ENCODE results near the gene APOBEC3G. TPM values are rescaled to one million over a fixed set of nuclear protein-coding genes. Genes with fewer than 3 reads are reported as not detected.

APOBEC3G gene
- polyA plus RNA-seq, 5 donors: 14.2 to 18.6 (median 15.5) TPM

DNA sequence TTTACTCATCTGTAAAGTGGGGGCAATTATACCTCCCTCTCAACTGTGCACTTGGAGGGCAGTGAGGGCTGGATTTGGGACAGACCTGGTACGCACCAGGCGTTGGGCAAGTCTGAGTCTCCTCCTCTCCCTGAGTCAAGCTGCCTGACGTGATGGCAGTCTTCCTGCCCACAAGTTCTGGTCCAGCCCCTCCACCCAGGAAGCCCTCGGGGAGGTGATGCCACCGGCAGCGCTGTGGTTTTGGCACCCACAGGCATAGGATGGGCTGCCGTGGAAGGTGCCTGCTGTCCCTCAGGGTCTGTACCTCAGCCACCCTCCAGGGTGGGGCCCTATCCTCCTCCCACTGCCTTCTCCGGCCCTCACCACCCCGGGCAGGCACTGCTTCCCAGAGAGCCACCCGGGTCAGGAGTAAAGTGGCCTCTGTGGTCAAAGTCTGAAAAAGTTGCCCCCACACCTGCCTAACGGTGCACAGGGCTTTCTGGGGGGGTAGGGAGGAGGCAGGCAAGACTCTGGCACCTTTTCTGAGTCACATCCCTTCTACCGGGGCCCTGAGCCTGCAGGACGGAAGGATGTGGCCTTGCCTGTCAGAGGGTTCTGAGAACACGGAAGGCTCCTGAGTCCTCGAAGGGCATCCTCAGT, 13.5 kb downstream of the APOBEC3G start:
- no peak for DNase-seq

DNA sequence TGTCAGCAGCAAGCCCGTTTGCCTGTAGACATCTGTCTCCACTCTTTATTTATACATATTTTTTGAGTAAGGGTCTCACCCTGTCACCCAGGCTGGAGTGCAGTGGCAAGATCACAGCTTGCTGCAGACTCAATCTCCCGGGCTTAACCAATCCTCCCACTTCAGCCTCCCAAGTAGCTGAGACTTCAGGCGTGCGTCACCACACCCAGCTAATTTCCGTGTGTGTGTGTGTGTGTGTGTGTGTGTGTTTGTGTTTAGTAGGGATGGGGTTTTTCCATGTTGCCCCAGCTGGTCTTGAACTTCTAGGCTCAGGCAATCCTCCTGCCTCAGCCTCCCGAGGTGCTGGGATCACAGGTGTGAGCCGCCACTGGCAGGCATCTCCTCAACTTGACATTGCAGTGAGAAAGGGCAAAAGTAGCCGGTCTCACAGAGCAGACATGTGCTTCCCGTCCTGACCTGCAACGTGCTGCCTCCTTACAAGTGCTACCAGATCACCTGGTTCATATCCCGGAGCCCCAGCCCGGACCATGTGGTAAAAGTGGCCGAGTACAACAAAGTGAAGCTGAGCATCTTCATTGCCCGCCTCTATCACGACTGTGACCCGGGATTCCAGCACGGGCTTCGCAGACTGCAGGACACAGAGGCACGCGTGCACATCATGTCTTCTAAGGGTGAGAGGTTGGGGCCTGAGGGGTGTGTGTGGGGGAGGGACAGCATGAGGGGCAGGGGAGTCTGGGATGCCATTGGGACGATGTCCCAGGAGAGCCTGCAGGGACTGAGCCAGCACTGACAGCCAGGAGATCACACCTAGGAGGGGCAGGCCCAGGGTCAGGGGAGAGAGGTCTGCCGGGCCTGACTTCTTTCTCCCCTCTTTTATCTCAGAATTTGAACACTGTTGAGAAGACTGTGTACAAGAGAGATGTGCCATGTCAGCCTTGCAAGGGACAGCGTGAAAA, 14.3 kb downstream of the APOBEC3G start:
- no peak for DNase-seq

DNA sequence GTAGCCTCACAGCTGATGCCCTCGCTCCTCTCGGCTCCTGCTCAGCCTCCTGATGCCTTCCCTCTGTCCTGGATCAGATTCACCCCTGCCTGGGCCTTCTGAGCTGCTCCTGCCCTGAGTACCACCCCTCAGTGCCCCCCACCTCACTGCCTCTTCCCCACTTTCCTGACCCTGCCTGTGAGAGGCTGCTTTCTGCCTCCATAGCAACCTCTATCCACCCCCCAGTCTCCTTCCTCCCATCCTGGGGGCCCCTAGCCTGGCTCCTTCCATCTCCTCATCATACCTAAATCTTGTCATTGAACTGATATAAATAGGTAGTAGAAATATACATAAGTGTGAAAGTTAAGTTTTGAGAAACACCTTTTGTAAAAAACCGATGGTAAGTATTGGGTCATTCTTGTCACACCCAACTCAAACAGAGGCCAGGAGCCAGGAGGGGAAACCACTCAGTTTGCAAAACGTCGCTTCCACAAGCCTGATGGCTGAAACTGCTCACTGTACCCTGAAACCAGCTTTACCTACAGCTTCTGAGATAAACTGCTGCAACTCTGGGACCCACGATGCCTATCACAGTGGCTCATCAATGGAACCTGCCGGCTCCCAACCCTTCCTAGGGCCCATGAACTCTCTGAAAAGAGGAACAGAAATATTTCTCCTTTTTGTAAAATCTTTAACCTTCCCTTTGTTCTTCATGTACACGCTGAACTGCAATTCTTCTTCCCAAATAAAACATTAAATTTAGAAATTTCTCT, 15.2 kb downstream of the APOBEC3G start:
- no peak for DNase-seq

DNA sequence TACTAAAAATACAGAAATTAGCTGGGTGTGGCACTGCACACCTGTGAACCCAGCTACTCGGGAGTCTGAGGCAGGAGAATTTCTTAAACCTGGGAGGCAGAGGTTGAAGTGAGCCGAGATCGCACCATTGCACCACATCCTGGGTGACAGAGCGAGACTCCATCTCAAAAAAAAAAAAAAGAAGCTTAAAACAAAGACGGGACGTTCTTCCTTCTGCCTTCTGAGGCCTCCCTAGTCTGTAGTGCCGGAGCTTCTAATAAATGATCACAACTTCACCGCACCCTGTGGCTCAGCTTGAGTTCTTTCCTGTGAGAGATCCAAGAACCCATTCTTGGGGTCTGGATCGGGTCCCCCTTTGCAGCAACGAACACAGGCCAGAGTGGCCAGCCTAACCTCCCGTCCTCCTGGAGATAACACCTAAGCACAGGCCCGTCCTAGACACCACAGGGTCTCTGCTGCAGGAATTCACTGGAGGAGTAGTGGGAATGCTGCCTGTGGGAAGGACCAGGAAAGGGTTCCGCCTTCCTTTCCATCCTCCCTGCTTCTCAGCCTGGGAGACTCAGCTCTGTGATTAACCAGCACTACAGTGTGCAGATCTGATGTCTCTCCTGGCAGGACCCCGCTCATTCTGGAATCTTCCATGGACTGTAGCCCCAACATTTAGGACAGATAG, 17.8 kb downstream of the APOBEC3G start:
- DNase-seq: no peak

DNA sequence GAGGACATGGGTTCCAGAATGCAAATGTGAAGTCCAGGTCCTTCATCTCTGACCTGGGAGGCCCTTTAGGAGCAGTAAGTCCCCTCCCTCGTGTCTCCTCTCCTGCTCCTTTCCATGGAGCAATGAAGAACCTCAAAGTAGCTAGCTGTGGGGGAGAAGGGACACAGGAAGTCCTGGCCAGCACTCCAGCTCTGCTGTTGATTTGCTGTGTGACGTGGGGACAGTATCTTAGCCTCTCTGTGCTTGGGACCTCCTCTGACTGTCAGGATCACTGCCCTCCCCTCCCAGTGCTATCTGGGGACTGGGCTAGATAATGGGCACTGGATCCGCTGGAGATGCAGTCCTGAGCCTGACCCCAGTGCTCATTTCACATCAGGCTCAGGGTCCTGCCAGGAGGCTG, 18.9 kb downstream of the APOBEC3G start:
- DNase-seq: no peak

DNA sequence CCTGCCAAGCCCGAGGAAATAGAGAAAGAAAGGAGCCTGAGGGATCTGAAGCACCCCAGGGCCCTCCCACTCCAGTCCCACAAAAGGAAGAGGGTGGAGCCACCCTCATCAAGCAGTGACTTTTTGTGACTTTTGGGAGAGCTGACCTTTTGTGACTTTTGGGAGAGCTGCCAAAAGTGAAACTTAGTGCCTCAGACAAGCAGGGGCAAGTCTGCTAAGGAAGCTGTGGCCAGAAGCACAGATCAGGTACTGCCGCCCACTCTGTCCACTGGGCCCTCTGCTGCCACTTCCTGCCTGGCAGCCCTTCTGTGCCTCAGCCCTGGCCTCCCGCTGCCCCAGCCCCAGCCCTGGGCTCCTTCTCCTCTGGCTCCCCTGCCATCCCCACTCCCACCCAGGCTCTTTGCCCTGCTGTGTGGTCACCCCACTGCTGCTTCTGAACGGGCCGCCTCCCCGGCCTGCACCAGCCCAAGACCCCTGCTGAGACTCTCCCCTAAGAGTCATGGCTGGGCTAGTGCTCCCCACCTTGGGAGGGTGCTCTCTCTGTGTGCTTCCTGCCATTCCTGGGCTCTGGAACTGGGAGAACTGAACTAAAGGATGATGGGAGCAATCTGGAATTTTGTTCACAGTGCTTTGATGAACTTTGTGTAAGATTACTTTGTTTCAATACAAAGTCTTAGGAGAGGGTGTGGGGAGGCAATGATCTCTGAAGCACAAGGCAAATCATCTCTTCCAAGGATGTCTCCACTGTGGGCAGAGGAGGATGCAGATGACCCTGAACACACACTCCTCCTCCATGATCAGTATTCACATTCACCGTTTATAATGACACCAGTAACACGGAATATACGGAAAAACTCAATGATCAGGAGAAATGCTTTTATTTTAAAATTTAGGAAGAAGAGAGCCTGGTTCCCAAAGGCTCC, 20.3 kb downstream of the APOBEC3G start, which contains the start of gene APOBEC3H:
TSS of gene APOBEC3H (plus strand) at position 147 of the 923 bp plus-strand sequence. CDS start 3,035 bp downstream, outside the sequence.
- DNase-seq: no peak

DNA sequence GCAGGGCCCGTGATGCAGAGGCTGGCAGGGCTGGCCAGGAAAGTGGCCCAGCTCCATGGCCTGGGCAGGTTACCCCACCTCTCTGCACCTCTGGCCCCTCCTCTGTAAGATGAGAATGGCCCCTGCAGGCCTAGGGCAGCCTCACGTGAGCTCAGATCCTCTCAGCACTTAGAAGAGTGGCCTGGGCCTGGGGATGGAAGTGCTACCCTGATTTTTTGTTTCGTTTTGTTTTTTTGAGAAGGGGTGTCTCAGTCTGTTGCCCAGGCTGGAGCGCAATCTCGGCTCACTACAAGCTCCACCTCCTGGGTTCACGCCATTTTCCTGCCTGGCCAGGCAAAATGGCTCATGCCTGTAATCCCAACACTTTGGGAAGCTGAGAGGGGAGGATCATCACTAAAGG, 21.0 kb downstream of the APOBEC3G start:
- no peak for DNase-seq

DNA sequence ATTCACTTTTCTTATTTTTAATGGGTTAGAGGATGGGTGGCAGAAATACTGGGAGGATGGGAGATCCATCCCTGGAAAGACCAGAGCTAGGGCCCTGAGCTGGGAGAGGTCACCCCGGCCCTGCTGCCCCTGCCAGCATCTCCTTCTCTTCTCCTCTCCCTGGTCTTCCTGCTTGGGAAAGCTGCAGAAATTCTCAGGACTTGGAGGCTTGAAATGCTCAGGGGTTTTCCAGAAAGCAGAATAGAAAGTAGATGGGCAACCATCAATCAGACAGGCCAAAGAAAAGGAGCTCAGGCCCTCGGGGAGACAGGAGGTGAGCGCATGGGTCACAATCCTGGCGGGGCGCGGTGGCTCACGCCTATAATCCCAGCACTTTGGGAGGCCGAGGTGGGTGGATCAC, 21.5 kb downstream of the APOBEC3G start:
- DNase-seq: no peak

DNA sequence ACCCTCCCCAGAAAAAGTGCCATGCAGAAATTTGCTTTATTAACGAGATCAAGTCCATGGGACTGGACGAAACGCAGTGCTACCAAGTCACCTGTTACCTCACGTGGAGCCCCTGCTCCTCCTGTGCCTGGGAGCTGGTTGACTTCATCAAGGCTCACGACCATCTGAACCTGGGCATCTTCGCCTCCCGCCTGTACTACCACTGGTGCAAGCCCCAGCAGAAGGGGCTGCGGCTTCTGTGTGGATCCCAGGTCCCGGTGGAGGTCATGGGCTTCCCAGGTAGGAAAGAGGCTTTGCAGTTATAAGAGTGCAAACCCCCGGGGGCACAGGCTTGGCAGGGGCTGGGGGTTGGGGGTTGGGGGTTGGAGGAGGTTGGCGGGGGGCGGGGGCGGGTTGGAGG, 24.2 kb downstream of the APOBEC3G start:
- no peak for DNase-seq

DNA sequence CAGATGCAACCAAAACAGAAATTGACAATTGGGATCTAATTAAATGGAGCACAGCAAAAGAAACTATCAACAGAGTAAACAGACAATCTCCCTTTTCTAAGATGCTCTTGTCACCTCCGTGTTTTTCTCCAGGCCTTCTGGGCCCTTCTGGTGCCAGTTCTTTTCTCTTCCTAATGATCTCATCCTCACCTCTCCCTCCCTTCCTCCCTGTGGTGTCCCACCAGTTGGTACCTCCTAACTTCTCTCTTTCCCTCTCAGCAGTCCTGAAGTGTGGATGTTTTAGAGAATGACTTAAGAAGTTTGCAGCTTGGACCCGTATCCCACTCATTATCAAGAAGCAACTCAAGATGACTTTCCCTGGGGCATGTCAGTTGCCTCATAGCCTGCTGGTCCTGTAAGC, 26.4 kb downstream of the APOBEC3G start:
- DNase-seq: no peak

DNA sequence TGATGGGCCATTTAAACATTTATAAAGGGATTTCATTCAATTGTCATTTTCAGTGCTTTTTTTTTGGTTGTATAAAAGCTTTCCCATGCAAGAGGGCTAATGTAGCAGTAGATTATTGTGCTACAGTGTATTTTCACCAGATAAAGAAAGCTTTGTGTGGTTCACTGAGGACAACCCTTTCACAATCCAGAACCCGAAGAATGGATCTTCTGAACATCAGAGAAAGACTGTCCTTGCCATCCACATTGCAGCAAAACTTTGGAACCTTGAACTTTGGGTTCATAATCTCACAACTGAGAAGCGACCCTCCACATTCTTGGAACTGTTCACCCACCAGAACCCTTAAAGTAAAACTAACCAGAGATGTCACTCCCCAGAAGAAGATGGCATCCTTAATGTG, 29.3 kb downstream of the APOBEC3G start:
- DNase-seq: no peak

DNA sequence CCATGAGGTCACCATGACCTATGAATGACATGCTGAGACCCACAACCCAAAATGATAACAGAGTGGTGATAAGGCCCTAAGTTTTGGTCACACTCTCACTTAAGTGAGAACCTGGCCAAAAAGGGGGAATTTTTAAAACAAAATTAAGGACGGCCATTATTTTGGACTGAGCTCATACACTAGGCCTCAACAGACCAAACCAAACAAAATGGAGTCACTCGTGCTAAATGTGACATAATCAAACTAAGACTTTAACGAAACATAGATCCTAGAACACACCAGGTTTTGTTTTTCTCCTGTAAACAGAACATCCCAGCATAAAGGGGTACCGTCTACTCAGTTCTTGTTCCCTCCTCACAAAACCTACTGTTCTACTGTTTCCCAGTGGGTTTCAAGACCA, 31.4 kb downstream of the APOBEC3G start:
- DNase-seq: no peak

DNA sequence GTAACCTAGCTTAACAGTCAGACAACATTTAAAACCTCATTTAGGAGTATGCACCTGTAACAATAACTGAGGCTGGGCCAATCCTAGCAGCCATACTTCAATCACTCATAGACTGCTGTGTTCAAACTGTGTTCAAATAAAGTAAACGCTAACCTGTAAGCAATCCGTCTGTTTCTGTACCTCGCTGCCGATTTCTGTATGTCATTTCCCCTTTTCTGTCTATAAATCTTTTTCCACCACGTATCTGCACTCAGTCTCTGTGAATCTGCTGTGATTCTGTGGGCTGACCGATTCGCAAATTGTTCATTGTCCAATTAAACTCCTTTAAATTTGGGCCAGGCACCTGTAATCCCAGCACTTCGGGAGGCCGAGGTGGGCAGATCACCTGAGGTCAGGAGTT, 32.3 kb downstream of the APOBEC3G start:
- no peak for DNase-seq

DNA sequence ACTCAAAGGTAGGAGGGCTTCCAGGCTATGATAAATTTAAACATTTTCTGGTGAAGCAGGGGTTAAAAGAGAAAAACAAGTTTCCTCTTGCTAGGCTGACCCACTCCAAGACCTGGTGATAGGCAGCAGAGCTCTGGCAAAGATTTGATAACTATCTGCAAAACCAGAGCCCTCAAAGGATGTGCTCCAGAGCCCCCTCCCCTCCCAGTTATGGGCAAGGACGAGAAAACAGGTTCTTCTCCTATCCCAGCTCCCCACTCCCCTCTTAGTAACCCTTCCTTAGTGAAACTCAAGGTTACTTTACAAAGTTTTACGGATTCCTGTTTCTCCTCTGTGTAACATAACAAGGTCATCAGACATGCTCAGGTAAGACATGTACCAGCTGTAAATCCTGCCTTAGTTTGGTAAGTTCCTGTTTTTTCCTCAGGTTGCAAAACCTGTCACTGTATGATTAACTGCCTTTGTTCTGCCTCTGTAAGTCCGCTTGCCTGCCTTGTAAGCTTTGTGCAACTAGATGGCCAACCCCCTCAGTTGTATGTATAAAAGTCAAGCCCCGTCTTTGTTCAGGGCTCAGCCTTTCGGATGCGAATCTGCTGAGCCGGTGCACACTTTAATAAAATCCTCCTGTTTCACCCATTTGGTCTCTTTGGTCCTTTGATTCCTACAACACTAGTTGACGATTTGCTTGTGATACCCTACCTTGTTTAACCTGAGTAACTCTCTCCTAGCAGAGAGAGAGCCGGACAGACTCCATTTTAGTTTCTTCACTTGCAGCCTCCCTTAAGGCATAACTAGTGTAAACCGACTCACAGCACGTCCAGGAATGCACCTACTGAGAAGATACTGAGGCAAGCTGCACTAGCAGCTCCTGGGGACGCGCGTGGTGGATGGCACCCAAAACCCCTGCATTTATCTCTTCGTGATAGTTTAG, 33.8 kb downstream of the APOBEC3G start:
- DNase-seq: no peak

DNA sequence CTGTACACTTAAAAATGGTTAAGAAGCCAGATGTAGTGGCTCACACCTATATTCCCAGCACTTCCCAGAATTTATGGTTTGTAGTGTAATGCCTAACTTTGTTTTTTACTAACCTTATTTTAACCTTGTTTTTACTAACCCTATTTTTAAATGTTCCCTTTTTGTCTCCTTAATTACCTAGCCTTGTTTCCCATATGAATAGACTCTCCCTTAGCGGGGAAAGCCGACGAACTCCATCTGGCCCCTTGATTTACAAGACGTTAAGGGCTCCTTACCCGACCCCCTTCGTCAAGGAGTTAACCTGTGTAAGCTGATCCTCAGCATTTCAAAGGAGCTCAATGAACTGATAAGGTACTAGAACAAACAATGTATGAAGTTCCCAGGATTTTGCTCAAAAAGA, 37.0 kb downstream of the APOBEC3G start:
- DNase-seq: no peak

DNA sequence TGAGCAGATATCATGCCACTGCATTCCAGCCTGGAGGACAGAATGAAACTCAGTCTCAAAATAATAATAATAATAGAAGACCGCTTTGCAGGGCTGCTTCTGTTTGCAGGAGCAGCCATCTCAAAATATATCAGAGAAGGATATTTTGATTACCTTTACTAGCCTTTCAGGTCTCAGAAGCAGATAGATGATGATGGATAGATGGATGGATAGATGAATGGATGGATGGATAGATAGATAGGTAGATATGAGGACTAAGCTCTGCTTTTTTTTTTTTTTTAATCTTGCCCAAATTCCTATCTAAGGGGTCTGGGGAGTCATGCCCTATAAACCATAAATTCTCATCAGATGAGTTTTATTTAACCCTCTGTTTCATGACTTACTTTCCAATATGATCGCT, 38.5 kb downstream of the APOBEC3G start:
- DNase-seq: no peak

DNA sequence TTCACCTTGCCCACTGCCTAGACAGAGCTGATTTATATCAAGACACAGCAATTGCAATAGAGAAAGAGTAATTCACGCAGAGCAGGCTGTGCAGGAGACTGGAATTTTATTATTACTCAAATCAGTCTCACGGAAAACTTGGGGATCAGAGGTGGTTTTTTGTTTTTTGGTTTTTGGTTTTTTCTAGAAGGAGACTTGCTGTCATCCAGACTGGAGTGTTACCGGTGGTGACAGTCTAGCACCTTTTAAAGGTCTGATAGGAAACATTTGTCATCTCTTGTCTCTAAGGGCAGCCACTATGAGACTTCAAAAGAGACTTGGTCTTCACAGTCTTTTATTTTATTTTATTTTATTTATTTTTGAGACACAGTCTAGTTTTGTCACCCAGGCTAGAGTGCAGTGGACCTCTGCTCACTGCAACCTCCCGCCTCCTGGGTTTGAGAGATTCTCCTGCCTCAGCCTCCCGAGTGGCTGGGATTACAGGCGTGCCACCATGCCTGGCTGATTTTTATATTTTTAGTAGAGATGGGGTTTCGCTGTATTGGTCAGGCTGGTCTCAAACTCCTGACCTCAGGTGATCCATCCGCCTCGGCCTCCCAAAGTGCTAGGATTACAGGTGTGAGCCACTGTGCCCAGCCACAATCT, 39.0 kb downstream of the APOBEC3G start:
- no peak for DNase-seq

DNA sequence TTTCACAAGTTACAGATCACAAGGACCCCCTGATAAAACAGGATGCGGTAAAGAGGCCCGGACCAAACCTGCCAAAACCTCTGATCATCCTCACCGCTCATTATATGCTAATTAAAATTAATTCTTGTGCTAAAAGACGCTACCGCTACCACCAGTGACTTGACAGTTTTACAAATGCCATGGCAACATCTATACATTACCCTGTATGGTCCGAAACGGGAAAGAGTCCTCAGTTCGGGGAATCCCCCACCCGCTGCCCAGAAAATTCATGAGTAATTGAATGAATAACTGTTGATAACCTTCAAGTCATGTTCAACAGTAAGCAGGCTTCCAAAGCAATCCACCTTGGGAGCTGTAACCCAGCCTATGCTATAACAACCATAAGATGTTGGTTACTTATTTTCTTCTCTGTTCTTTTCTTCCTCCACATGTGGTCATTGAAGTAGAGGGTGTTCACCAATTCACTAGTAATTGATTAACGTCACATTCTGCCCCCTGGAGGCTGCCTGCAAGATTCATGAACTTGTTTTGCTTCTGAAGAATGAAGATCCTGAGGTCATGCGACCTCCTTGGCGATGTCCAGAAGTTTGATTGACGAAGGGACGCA, 40.6 kb downstream of the APOBEC3G start:
- peak in 1 of 2 donors; percentile 25 for DNase-seq

DNA sequence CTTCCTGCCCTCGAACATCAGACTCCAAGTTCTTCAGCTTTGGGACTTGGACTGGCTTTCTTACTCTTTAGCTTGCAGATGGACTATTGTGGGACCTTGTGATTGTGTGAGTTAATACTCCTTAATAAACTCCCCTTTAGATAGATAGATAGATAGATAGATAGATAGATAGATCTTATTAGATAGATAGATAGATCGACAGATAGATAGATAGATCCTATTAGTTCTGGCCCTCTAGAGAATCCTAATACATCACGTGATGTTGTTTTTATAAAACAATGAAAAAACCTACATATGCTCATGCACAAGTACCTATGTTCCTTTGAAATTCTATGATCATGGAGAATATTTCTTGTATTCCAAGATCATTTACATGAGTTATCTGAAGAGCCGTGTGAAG, 43.9 kb downstream of the APOBEC3G start:
- no peak for DNase-seq

Measured in right lung (tissue), 5 donors.